Neural progenitor cell (in vitro differentiated cells): Measurements from ENCODE around the gene KLHL29. TPM values are rescaled to one million over a fixed set of nuclear protein-coding genes. Genes with fewer than 3 reads are reported as not detected.

Experiments used
- DNase-seq: peaks from one replicate; pipeline ENCODE4 v3.0.0-alpha.2; 2016; ENCODE audit warnings: low spot score
- H2AFZ ChIP-seq: fragments of 200-600 bp; sonication (generic); replicated peaks from 2 replicates; pipeline ENCODE4 v1.6.1; 2016; ENCODE audit warnings: antibody characterized with exemption
- H3F3A ChIP-seq: fragments of 200-600 bp; sonication (generic); 2 replicates; pipeline ENCODE4 v1.6.1; 2016; ENCODE audit warnings: antibody characterized with exemption, low read depth
- H3K27ac ChIP-seq: fragments of 200-600 bp; sonication (generic); 2 replicates; pipeline ENCODE4 v1.5.1; 2016; ENCODE audit warnings: mild to moderate bottlenecking
- H3K27me3 ChIP-seq: fragments of 200-600 bp; sonication (generic); 2 replicates; pipeline ENCODE4 v1.6.1; 2016; ENCODE audit warnings: mild to moderate bottlenecking, moderate library complexity
- H3K36me3 ChIP-seq: fragments of 200-600 bp; sonication (generic); 2 replicates; pipeline ENCODE4 v1.5.1; 2016
- H3K4me1 ChIP-seq: fragments of 200-600 bp; sonication (generic); 2 replicates; pipeline ENCODE4 v1.6.1; 2016; ENCODE audit warnings: mixed run types
- H3K4me2 ChIP-seq: fragments of 200-600 bp; sonication (generic); 2 replicates; pipeline ENCODE4 v1.6.1; 2016
- H3K4me3 ChIP-seq: fragments of 200-600 bp; sonication (generic); 2 replicates; pipeline ENCODE4 v1.5.1; 2016
- H3K79me2 ChIP-seq: fragments of 200-600 bp; sonication (generic); 2 replicates; pipeline ENCODE4 v1.6.1; 2016; ENCODE audit warnings: low read depth
- H3K9ac ChIP-seq: fragments of 200-600 bp; sonication (generic); 2 replicates; pipeline ENCODE4 v1.6.1; 2016
- H3K9me3 ChIP-seq: fragments of 200-600 bp; sonication (generic); 2 replicates; pipeline ENCODE4 v1.5.1; 2016; ENCODE audit warnings: low read depth
- H4K20me1 ChIP-seq: fragments of 200-600 bp; sonication (generic); 2 replicates; pipeline ENCODE4 v1.6.1; 2016; ENCODE audit warnings: low read depth
- H3K27ac Mint-ChIP-seq: 3 replicates; pipeline ENCODE4 v1.8.0; 2021; ENCODE audit warnings: mixed read lengths
- H3K27me3 Mint-ChIP-seq: 2 replicates; pipeline ENCODE4 v1.8.0; 2022; ENCODE audit warnings: low read depth, mild to moderate bottlenecking, inconsistent platforms, moderate library complexity, mixed read lengths; ENCODE audit not compliant: insufficient read depth
- H3K36me3 Mint-ChIP-seq: 3 replicates; pipeline ENCODE4 v1.8.0; 2021; ENCODE audit warnings: mixed read lengths
- H3K4me1 Mint-ChIP-seq: 3 replicates; pipeline ENCODE4 v1.8.0; 2021; ENCODE audit warnings: mixed read lengths
- H3K4me3 Mint-ChIP-seq: 3 replicates; pipeline ENCODE4 v1.8.0; 2021; ENCODE audit warnings: mild to moderate bottlenecking, moderate library complexity, mixed read lengths
- H3K9me3 Mint-ChIP-seq: 3 replicates; pipeline ENCODE4 v1.8.0; 2020; ENCODE audit warnings: mixed read lengths
- EZH2 ChIP-seq: fragments of 200-600 bp; sonication (generic); IDR thresholded peaks from 2 replicates; pipeline ENCODE4 v1.6.1; 2017; ENCODE audit warnings: antibody characterized with exemption, mild to moderate bottlenecking, moderate library complexity
- EZH2phosphoT487 ChIP-seq: fragments of 200-600 bp; sonication (generic); IDR thresholded peaks from 2 replicates; pipeline ENCODE4 v1.6.1; 2017; ENCODE audit warnings: antibody characterized with exemption
- total RNA-seq: library from RNA; depleted of rRNA; stranded (reverse); fragments of >200 nt; gene quantifications from 2 replicates; pipeline ENCODE4 v1.2.3, GENCODE V29; 2015; ENCODE audit warnings: low replicate concordance
- TF ChIP-seq, protein P1 (sequence below): fragments of 200-600 bp; sonication (generic); IDR thresholded peaks from 2 replicates; pipeline ENCODE4 v1.5.1; 2017; ENCODE audit warnings: antibody characterized with exemption, mild to moderate bottlenecking

KLHL29 gene
- total RNA-seq, 1 donor from 2014 or later: 1.6 TPM

DNA sequence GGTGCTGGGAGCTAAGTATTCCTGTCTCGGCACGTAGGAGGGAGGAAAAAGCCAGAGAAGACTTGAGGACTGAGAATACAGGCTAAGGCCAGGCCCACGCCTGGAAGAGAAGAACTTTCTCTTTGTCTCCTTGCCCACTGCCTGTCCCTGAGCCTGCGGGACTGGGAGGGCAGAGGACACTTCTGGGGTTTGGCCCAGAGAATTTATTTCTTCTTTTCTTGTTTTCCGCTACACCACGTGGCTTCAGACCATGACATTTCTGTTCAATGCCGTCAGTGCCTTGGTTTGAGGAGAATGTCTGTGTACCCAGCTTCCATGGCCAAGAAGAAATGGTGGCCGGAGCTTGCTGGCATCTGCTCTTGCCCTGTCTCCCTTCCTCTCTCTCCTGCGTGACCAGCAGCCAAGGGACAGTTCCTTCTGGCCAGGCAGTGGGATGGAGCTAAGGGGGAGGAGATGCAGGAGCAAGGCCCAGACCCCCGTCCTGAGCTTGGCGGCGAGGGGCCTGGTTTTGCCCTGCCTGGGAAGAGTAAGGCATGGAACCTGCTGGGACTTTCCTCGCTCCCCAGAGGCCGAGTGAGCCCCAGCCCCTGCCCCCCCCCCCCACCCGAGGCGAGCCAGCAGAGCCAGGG lies 140.3 kb downstream of the KLHL29 start:
- H3K9ac ChIP-seq: no peak overlapping the region
- no peak overlapping the region for H3K4me2 ChIP-seq
- H3K27me3 ChIP-seq: no peaks in the 10 kb centered on the region
- H3K27ac ChIP-seq: no peak overlapping the region
- no peak overlapping the region for H2AFZ ChIP-seq
- Mint-ChIP-seq H3K4me1 (peaks cover 55% of the 10 kb centered on the region), H3K9me3 (no peaks in the 10 kb centered on the region), H3K36me3 (no peaks in the 10 kb centered on the region), H3K4me3 (no peak overlapping the region), H3K27me3 (peaks cover 4% of the 10 kb centered on the region), H3K27ac (peak overlapping the region; percentile 86)
- H3K4me3 ChIP-seq: no peak overlapping the region
- no peak for DNase-seq
- H3K4me1 ChIP-seq: no peaks in the 10 kb centered on the region
- H3K36me3 ChIP-seq: no peaks in the 10 kb centered on the region
- no peaks in the 10 kb centered on the region for H3F3A ChIP-seq
- TF ChIP-seq EZH2phosphoT487 (no peak), EZH2 (no peak)
- TF ChIP-seq, protein P1, sequence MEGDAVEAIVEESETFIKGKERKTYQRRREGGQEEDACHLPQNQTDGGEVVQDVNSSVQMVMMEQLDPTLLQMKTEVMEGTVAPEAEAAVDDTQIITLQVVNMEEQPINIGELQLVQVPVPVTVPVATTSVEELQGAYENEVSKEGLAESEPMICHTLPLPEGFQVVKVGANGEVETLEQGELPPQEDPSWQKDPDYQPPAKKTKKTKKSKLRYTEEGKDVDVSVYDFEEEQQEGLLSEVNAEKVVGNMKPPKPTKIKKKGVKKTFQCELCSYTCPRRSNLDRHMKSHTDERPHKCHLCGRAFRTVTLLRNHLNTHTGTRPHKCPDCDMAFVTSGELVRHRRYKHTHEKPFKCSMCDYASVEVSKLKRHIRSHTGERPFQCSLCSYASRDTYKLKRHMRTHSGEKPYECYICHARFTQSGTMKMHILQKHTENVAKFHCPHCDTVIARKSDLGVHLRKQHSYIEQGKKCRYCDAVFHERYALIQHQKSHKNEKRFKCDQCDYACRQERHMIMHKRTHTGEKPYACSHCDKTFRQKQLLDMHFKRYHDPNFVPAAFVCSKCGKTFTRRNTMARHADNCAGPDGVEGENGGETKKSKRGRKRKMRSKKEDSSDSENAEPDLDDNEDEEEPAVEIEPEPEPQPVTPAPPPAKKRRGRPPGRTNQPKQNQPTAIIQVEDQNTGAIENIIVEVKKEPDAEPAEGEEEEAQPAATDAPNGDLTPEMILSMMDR: no peak
- H3K79me2 ChIP-seq: no peaks in the 10 kb centered on the region
- H3K9me3 ChIP-seq: no peaks in the 10 kb centered on the region
- no peaks in the 10 kb centered on the region for H4K20me1 ChIP-seq

DNA sequence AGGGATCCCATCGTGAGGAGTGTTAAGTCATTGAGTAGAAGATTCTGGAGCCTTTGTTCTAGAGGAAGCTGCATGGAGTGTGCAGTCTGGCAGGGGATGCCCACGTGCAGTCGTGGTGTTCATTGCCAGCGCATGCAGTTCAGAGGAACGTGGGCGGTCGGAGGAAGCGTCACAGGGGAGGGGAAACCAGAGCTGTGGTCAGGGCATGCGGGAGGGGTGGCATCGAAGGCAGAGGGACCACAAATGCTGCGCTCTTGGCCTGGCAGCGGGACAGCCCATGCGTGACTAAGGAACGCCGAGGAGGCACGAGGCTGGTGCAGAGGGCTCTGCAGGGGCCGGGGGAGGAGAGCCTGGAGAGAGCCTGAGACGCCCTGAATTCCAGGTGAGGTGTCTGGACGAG lies 141.1 kb downstream of the KLHL29 start:
- no peaks in the 10 kb centered on the region for H4K20me1 ChIP-seq
- no peak overlapping the region for H3K27ac ChIP-seq
- no peaks in the 10 kb centered on the region for H3F3A ChIP-seq
- no peaks in the 10 kb centered on the region for H3K4me1 ChIP-seq
- no peak overlapping the region for H3K4me2 ChIP-seq
- Mint-ChIP-seq H3K27me3 (peaks cover 4% of the 10 kb centered on the region), H3K36me3 (no peaks in the 10 kb centered on the region), H3K27ac (peak overlapping the region; percentile 68), H3K4me1 (peaks cover 50% of the 10 kb centered on the region), H3K4me3 (no peak overlapping the region), H3K9me3 (no peaks in the 10 kb centered on the region)
- H3K9ac ChIP-seq: no peak overlapping the region
- H3K27me3 ChIP-seq: no peaks in the 10 kb centered on the region
- TF ChIP-seq EZH2phosphoT487 (no peak), EZH2 (no peak)
- TF ChIP-seq, protein P1: no peak
- H3K36me3 ChIP-seq: no peaks in the 10 kb centered on the region
- no peak overlapping the region for H3K4me3 ChIP-seq
- H2AFZ ChIP-seq: no peak overlapping the region
- no peaks in the 10 kb centered on the region for H3K79me2 ChIP-seq
- no peak for DNase-seq
- H3K9me3 ChIP-seq: no peaks in the 10 kb centered on the region

DNA sequence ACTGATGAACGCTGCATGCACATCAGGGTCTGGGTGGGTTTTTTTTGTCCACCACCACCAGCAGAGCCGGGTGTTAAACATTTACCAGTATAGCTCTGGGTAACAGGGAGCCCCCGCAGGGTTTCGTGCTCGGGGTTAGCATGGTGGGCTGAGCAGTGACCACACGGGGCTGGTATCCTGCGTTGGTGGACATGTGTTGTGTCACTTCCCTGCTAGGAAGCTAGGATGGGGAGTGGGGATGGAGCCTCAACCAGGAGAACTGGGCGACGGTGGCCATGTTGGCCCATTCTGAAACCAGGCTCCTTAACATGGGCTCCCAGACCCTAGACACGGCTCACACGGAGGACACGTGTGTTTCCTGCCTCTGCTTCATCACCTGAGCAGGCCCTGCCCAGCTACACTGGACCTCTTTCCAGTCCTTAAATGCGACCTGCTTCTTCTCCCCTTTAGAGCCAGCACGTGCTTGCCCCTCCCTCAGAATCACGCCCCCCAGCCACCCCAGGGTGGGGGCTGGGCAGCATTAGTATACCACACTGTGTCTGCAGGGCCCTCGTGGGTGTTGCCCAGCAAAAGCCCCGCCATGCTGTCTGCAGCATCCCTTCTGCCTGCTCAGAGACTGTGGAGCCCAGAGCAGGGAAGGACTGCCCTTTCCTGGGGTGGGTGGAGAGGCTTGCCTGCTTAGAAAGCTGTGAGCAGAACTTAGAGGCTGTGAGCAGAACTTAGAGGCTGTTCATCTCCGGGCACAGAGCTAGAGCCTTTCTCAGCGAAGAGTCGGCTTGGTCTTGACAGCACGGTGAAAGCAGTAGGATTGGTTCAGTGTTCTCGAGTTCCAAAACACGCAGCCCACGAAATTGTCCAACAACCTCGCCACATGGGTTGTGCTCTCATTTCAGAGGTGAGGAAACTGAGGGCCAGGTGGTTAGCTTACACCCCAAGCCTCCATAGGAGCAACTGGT lies 142.1 kb downstream of the KLHL29 start:
- H3K4me3 Mint-ChIP-seq: no peak overlapping the region
- Histone ChIP-seq H3K27ac (no peak overlapping the region), H2AFZ (no peak overlapping the region), H3K9ac (no peak overlapping the region), H3K9me3 (no peaks in the 10 kb centered on the region), H3K79me2 (no peaks in the 10 kb centered on the region), H3K4me2 (no peak overlapping the region), H3K27me3 (no peaks in the 10 kb centered on the region), H3F3A (no peaks in the 10 kb centered on the region), H3K36me3 (no peaks in the 10 kb centered on the region), H4K20me1 (no peaks in the 10 kb centered on the region), H3K4me3 (no peak overlapping the region), H3K4me1 (no peaks in the 10 kb centered on the region)
- H3K4me1 Mint-ChIP-seq: peaks cover 50% of the 10 kb centered on the region
- no peaks in the 10 kb centered on the region for H3K36me3 Mint-ChIP-seq
- TF ChIP-seq EZH2phosphoT487 (no peak), EZH2 (no peak)
- TF ChIP-seq, protein P1: no peak
- H3K27me3 Mint-ChIP-seq: peaks cover 4% of the 10 kb centered on the region
- DNase-seq: no peak
- H3K9me3 Mint-ChIP-seq: no peaks in the 10 kb centered on the region
- no peak overlapping the region for H3K27ac Mint-ChIP-seq
